HG03095 (cell line): Measurements from ENCODE around the gene MYH7B.

Experiments
- ATAC-seq: cut with Tn5 transposase; IDR thresholded peaks from one replicate; pipeline ENCODE4 v1.9.1; 2021; ENCODE audit warnings: moderate library complexity; ENCODE audit not compliant: unreplicated experiment

MYH7B gene

GRCh38 chr20:34955231-34956040 lies at the start of gene MYH7B, which contains the start of gene GSS:
MYH7B (plus strand) TSS chr20:34955868; CDS start chr20:34978006, 22,138 bp downstream.
GSS (minus strand) TSS chr20:34955806; CDS start chr20:34951852, 3,954 bp downstream.
- ATAC-seq: peak; percentile 84

- no peak for ATAC-seq
Measured at GRCh38 chr20:34907616-34908469, 47.8 kb upstream of the MYH7B start.

DNA sequence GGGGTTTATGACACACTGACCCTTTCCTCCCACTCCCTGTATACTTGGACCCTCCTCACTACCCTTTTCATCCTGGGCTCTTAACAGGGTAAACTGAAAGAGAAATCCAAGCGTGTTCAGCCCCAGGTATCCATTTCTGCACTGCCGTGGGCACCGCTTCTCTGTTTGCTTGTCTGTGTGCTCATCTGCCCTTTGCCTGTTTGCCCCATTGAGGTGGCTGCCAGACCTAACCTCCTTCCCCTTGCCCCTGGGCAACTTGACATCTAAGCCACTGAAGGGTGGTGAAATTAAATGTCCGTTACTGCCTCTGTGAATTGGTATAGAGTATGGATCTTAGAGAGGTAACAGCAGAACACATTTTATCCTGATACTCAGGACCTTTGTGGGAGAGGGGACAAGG lies 40.5 kb upstream of the MYH7B start:
- no peak for ATAC-seq

GRCh38 chr20:34915749-34916455 lies 39.8 kb upstream of the MYH7B start:
- ATAC-seq: no peak

- ATAC-seq: no peak
Measured at GRCh38 chr20:34916774-34917354, 38.8 kb upstream of the MYH7B start.

DNA sequence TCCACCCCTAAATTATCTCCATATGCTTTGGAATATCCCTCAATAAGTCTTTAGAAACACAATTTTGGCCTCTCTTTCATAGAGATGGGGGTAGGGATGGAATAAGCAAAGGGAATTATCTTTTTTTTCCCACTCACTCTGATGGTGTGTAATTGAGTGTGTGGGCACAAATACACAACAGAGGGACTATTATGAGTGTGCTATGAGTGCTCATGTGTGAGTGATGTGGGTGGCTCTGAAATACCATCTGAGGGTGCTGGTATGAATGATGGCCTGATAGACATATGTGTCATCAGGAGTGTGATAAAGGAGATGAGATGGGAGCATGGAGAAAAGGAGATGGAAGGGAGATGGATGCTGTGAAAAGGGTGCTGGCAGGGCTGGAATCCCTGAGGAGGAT lies 35.6 kb upstream of the MYH7B start:
- no peak for ATAC-seq

DNA sequence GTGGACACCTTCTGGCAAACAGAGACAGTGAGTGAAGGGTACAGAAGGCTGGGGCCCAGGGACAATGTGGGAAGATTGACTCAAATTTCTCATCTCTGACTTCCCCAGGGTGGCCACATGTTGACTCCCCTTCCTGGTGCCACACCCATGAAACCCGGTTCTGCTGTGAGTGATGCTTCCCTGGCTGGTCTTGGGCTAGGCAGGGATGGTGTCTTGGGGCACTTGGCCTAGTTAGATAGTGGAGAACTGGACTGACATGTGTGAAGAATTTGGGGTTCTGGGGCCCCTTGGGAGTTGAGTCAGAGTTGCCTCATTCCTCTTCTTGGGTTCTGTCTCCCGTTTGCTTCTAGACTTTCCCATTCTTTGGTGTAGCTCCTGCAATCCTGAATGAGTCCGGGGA lies 34.2 kb upstream of the MYH7B start:
- no peak for ATAC-seq

DNA sequence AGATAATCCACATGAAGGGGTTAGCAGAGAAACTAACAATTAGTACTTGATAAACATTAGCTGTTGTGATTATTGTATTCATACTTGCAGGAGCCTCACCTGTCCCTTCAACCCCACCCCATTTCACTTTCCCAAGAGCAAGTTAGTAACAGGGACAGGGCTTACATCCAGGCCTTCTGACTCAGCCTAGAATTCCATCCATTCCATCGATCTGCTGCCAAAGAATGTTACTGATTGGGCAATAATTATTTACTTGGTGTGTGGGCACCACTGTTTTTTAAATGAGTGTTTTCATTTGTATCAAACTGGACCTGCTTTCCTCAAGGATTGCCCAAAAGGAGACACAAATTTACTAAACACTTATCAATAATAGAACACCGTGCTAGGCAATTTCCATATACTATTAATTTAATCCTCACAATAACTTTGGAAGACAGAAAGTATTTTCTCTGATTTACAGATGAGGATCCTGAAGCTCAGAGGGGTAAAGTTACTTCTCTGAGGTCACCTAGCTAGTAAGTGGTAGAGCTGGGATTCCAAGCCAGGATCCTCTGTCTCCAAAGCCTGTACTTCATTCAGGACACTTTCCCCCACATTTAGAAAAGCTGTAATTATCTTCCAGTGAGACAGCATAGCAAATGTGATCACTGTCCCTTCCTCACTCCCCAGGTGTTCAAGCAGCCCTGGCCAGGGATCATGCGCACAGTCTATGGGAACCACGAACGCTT lies 32.9 kb upstream of the MYH7B start:
- ATAC-seq: no peak

GRCh38 chr20:34923414-34923813 lies 32.3 kb upstream of the MYH7B start:
- no peak for ATAC-seq

DNA sequence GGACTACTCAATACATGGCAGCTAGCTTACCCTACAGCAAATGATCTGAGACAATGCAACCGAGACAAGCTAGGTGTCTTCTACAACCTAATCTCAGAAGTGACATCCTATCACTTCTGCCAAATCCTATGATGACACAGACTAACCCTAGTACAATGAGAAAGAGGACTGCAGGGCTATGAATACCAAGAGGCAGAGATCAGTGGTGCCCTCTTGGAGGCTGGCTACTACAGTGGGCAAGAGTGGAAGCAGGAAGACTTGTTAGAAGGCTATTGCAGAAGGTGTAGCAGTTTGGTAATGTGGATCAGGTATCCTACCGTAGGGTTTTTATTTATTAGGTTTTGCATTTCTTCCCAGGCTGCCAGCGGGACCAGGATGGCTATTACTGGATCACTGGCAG lies 30.3 kb upstream of the MYH7B start:
- ATAC-seq: no peak

- ATAC-seq: no peak
Measured at GRCh38 chr20:34925981-34926380, 29.7 kb upstream of the MYH7B start.

GRCh38 chr20:34926581-34926980 lies 29.1 kb upstream of the MYH7B start:
- no peak for ATAC-seq

GRCh38 chr20:34927736-34928135 lies 27.9 kb upstream of the MYH7B start:
- no peak for ATAC-seq

- ATAC-seq: no peak
Measured at GRCh38 chr20:34928411-34928810, 27.3 kb upstream of the MYH7B start.

DNA sequence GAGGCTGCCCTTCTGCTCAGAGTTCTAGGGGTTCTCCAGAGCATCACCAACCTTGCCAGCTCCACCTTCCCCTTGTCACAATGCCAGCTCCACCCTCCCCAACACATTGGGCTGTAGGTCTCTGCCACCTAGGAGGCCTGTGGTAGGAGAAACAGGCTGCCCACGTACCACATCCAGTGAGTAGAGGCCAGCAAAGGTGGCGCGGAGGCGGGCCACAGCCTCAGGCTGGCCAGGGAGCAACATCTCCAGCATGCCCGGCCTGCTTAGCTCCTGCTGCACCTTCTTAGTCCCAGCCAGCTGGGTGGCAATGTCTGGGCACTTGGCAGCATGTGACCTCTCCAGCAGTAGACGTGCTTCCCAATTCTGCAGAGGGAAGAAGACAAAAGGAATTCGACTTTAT lies 23.9 kb upstream of the MYH7B start:
- ATAC-seq: no peak

DNA sequence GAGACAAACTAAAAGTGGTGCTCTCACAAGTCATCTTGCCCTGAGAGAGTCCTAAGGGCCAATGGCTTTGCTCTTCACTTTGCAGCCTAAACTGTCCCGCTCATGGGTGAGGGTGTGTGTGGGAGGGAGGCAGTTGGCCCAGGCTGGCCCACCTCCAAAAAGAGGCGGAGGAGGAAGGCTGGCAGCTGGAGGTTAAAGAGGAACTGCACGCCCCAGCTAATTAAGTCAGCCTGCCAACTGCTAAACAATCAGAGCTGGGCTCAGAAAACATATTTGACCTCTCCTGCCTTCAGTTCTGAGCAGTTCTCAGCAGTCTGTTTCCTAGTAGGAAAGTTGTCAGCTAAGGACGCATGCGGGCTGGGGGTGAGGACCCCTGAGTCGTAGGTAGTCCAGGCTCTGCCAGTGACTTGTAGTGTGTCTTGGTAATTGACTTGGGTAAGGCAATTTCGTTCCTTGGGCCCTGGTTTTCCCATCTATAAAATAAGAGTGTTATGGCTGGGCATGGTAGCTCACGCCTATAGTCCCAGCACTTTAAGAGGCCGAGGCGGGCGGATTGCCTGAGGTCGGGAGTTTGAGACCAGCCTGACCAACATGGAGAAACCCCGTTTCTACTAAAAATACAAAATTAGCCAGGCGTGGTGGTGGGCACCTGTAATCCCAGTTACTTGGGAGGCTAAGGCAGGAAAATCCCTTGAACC lies 17.1 kb upstream of the MYH7B start:
- no peak for ATAC-seq

DNA sequence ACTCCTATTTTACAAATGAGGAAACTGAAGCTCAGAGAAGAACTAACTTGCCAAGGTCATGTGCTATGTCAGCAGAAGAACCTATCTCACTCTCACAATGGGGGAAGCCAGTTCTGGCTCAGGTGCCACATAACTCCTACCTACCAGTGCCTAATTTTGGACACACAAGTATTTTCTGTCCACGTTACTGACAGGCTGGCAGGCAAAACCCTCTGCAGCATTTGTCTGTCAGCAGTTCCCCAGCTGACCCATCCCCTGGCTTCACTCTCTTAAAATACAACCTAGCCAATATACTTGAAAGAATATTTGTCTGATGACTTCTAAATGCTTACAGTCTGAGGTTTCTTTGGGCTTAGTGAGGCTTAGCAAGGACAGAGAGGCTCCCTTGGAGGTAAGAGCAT lies 15.6 kb upstream of the MYH7B start:
- ATAC-seq: no peak

DNA sequence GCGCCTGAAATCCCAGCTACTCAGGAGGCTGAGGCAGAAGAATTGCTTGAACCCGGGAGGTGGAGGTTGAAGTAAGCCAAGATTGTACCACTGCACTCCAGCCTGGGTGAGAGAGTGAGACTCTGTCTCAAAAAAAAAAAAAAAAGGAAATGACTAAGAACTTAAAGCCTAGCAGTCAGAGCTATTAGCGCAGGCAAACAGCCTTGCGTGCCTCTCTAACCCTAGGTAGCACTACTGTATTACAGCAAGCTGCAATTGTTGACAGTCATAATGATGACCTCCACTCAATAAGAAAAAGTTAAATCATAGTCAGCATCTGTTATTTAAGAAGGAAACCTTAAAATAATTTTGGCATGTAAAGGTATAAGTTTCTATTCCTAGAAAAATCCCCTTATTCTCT lies 14.4 kb upstream of the MYH7B start:
- ATAC-seq: no peak

GRCh38 chr20:34942301-34942700 lies 13.4 kb upstream of the MYH7B start:
- no peak for ATAC-seq
